ENCODE results near the gene HDAC4.

The HDAC4 gene

DNA sequence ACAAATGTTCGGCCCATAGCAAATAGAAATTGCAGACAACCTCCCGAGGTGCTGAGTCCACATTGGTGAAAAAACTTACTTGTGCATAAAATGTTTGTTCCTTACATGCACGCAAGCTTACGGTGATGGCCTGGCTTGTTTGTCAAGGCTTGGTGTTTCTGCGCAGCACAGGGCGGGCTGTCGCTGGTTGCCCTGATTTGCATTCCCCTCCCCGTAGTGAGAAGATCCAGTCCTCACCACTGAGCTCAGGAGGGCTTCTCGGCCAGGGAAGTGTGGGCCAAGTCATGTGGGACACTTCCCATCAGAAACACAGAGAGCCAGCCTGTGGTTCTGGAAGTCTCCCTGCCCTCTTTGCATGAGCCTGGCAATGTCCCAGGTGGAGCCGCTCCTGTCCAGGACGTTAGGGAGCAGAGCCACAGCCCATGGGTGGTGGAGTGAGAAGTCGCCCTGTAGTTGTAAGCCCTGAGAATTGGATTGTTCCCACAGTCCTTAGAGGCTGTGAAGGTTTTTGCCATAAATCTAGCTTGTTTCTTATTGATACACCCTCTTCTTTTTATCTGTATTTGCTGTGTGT is 400.2 kb downstream of the HDAC4 start:
- DNase-seq: no peak

DNA sequence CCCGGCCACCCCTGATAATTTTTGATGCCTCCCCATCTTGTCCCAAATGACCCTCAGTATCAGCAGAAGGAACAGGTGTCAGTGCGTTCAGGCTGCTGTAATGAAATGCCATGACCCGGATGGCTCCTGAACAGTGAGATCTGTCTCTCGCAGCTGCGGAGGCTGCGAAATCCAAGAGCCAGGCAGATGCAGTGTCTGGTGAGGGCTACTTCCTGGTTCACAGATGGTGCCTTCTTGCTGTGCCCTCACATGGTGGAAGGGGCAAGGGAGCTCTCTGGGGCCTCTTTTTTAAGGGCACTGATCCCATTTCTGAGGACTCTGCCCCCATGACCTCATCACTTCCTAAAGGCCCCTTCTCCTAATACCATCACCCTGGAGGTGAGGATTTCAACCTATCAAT is 400.7 kb downstream of the HDAC4 start:
- no peak for DNase-seq

DNA sequence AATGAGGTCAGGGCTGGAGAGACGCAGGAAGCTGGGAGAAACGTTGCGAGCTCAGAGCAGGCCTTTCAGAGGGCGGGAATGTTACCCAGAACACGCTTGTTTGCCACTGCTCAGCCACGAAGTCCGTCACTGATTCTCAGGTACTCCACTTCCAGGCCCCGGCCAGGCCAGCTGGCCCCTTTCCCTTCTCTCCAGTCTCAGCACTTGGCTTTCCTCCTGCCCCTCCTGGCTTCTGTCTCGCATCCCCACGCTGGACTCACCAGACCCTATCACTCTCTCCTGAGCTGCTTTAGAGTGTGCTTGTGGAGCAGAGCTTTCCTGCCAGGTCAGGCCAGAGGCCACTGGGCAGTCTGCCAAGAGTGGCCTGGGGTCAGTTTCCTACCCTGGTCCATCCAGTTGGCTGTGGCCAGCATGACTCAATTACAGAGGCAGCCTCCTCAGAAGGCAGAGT is 401.5 kb downstream of the HDAC4 start:
- no peak for DNase-seq

DNA sequence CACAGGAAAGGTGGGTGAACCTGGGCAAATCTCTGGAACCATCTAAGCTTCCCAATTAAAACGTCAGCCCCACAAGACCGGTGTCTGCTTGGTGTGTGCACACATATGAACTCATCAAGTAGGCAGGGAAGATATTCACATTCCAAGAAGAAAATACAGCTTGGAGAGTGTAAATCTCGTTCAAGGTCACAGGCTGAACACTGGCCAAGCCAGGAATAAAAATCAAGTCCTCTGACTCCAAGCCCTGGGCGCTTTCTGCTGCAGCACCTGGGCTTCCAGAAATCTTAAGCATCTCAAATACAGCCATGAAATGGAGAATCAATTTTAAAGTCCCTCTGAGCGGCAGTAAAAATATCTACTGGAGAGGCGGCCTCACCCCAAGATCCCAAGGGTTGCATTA is 402.0 kb downstream of the HDAC4 start:
- DNase-seq: no peak

Measured in suppressor macrophage treated with lipopolysaccharide for 1 hour (primary cell).